RWPE1 (cell line): Measurements from ENCODE around the gene CCDC73.

Experiments
- CTCF ChIA-PET: fragments of 350-600 bp; sonication (Branson Sonifier 250); formaldehyde crosslinking; extraction: SDS; loops from one replicate; lab custom pipeline; 2021; lab: Yijun Ruan, JAX
- POLR2A ChIA-PET: fragments of 400-600 bp; formaldehyde crosslinking; extraction: SDS; loops from one replicate; lab custom pipeline; 2020; ENCODE audit warnings: antibody characterized with exemption; ENCODE audit not compliant: low non-redundant PET; lab: Yijun Ruan, JAX
- DNase-seq: peaks from one replicate; pipeline ENCODE4 v3.0.0; 2012; ENCODE audit warnings: low spot score
- H3K27ac ChIP-seq: fragments of 450-650 bp; 2 replicates; pipeline ENCODE4 v1.5.1; 2017
- TF ChIP-seq, protein P1 (sequence below): fragments of 450-650 bp; conservative IDR thresholded peaks from 2 replicates; pipeline ENCODE4 v1.5.1; 2017; ENCODE audit warnings: low read depth, mild to moderate bottlenecking

Gene CCDC73

GRCh38 chr11:32794439-32794838, at the start of gene CCDC73:
Gene CCDC73 (minus strand): TSS chr11:32794662. CDS start chr11:32760243, 34,419 bp downstream.
- TF ChIP-seq, protein P1, sequence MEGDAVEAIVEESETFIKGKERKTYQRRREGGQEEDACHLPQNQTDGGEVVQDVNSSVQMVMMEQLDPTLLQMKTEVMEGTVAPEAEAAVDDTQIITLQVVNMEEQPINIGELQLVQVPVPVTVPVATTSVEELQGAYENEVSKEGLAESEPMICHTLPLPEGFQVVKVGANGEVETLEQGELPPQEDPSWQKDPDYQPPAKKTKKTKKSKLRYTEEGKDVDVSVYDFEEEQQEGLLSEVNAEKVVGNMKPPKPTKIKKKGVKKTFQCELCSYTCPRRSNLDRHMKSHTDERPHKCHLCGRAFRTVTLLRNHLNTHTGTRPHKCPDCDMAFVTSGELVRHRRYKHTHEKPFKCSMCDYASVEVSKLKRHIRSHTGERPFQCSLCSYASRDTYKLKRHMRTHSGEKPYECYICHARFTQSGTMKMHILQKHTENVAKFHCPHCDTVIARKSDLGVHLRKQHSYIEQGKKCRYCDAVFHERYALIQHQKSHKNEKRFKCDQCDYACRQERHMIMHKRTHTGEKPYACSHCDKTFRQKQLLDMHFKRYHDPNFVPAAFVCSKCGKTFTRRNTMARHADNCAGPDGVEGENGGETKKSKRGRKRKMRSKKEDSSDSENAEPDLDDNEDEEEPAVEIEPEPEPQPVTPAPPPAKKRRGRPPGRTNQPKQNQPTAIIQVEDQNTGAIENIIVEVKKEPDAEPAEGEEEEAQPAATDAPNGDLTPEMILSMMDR: no peak
- ChIA-PET CTCF (interaction anchor here (0.6 kb wide), 1 partner anchor 334 kb away, joined by 3 read pairs; no protein-coding TSS in a partner anchor), POLR2A (no interaction called here)
- DNase-seq: no peak
- no peak within 1 kb of the TSS for H3K27ac ChIP-seq

DNA sequence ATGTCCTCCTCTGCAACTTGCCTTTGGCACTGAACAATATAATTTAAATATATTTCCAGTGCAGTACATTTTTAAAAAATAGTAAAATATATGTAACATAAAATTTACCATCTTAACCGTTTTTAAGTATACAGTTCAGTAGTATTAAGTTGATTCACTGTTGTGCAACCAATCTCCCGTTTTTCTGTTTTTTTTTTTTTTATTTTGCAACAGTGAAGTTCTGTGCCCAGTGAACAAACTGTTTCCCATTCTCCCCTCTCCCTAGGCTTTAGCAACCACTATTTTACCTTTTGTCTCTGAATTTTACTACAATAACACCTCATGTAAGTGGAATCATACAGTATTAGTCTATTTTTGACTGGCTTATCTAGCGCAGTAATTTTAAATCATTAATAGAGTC, 49.1 kb upstream of the CCDC73 start:
- ChIA-PET POLR2A (no interaction called here), CTCF (no interaction called here)
- TF ChIP-seq, protein P1: no peak
- no peak overlapping the region for H3K27ac ChIP-seq
- no peak for DNase-seq

DNA sequence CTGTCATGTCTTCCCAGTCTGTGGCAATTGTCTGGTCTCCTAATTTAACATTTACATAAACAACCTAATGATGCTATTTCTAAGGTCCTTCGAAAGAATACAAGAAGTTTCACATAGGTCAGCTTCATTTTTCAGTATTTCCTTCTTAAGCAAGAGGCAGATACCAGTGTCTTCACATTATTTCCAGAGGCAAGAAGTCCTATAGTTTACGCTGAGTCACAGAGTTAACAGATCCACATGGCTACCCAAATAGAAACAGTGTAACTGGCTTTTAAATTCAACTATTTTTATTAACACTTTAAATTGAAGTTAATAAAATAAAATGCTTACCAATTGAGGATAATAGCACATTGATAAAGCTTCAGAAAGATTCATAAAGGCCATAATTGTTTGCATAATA, 46.1 kb upstream of the CCDC73 start:
- DNase-seq: no peak
- no peak overlapping the region for H3K27ac ChIP-seq
- CTCF ChIA-PET: interaction anchor here (0.6 to 1.0 kb wide), 3 partner anchors 31 to 69 kb away, joined by 3 to 4 read pairs (median 3); no protein-coding TSS in a partner anchor
- POLR2A ChIA-PET: no interaction called here
- TF ChIP-seq, protein P1: no peak

DNA sequence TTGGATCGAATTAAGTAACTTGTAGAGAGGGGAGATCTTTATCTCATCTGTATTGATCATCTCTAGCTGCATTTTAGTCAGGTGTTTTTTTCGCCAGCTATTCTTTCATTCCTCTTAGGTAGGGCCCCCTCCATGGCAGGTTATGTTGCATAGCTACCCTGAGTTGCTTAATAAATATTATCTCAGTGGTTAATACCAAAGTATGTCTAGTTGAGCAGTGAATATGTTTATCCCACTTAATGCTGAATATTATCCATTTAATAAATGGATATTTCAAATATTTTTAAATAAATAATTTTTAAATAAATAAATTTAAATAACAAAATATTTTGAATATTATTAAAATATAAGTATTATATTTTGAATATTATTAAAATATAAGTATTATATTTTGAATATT, 44.8 kb upstream of the CCDC73 start:
- POLR2A ChIA-PET: no interaction called here

GRCh38 chr11:32838505-32839274, 44.2 kb upstream of the CCDC73 start:
- CTCF ChIA-PET: interaction anchor here (1.1 kb wide), 1 partner anchor 53 kb away, joined by 3 read pairs; no protein-coding TSS in a partner anchor
- peak; percentile 91 for DNase-seq
- TF ChIP-seq, protein P1: no peak
- peak overlapping the region; percentile 77 for H3K27ac ChIP-seq
- POLR2A ChIA-PET: no interaction called here

More for the DNA sequence above, 44.8 kb upstream of the CCDC73 start:
- CTCF ChIA-PET: interaction anchor here (1.1 kb wide), 1 partner anchor 53 kb away, joined by 3 read pairs; no protein-coding TSS in a partner anchor
- no peak for DNase-seq
- TF ChIP-seq, protein P1: no peak
- H3K27ac ChIP-seq: no peak overlapping the region

- no peak for DNase-seq
- TF ChIP-seq, protein P1: no peak
- POLR2A ChIA-PET: no interaction called here
- CTCF ChIA-PET: no interaction called here
- H3K27ac ChIP-seq: no peak overlapping the region
Measured at GRCh38 chr11:32836946-32837345, 42.5 kb upstream of the CCDC73 start.
